Measurements from ENCODE around the gene OSBPL1A. TPM values are rescaled to one million over a fixed set of nuclear protein-coding genes. Genes with fewer than 3 reads are reported as not detected.
A peak's percentile ranks its signal among the peaks of the same experiment; 100 is the strongest.

OSBPL1A gene
- total and polyA plus RNA-seq, 3 donors from 2014 or later, result 32.0 to 45.0 (median 43.8) TPM

DNA sequence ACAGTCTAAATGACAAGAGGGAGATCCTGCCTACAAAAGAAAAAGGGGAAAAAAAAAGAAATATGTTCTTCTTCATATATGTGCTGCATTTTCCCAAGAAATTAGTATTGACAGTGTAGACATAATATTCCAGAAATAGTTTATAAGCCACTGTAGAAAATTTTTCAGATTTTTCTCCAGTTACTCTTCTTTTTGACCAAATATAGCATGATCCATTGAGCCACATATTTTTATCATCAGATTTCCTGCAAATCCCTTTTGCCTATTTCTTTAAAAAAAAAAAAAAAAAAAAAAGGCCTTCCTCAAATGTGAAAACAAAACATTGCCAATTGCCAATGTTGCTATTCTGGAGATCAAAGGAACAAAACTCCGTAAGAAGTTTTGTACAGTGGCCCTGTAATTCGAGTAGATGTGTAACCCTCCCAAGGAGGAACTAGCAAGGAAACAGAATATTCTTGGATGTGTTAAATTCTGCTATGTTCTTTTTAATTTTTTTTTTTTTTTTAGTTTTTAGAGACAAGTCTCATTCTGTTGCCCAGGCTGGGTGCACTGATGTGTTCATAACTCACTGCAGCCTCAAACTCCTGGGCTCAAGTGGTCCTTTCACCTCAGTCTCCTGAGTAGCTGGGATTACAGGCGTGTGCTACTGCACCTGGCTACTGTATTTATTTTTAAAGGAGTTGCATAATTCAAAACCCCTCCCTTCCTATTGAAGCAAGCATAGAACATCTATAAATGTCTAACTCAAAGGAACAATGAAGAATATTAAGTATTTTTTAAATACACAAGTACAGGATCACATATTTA, 271.3 kb downstream of the OSBPL1A start:
- intact Hi-C loops (cut with DNase I; ENCODE audit: low total_unique reads), result no loop called here
- TF ChIP-seq POLR2A (IDR thresholded peaks at IDR 0.05), result no peak
- TF ChIP-seq, protein P1, sequence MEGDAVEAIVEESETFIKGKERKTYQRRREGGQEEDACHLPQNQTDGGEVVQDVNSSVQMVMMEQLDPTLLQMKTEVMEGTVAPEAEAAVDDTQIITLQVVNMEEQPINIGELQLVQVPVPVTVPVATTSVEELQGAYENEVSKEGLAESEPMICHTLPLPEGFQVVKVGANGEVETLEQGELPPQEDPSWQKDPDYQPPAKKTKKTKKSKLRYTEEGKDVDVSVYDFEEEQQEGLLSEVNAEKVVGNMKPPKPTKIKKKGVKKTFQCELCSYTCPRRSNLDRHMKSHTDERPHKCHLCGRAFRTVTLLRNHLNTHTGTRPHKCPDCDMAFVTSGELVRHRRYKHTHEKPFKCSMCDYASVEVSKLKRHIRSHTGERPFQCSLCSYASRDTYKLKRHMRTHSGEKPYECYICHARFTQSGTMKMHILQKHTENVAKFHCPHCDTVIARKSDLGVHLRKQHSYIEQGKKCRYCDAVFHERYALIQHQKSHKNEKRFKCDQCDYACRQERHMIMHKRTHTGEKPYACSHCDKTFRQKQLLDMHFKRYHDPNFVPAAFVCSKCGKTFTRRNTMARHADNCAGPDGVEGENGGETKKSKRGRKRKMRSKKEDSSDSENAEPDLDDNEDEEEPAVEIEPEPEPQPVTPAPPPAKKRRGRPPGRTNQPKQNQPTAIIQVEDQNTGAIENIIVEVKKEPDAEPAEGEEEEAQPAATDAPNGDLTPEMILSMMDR (IDR thresholded peaks at IDR 0.05), result no peak
- Histone ChIP-seq H3K9me3 (no peaks in the 10 kb centered on the region), H3K27ac (peak overlapping the region in 1 of 2 donors; percentile 22), H3K4me1 (peaks cover 10% of the 10 kb centered on the region), H3K4me3 (no peak overlapping the region), H3K27me3 (no peaks in the 10 kb centered on the region), H3K36me3 (ENCODE audit: low read depth, missing control alignments) (no peaks in the 10 kb centered on the region)
- no peak for DNase-seq
- WGBS, 2 donors, result 46 to 52% methylated on average over 3 of the region's 3 CpGs

DNA sequence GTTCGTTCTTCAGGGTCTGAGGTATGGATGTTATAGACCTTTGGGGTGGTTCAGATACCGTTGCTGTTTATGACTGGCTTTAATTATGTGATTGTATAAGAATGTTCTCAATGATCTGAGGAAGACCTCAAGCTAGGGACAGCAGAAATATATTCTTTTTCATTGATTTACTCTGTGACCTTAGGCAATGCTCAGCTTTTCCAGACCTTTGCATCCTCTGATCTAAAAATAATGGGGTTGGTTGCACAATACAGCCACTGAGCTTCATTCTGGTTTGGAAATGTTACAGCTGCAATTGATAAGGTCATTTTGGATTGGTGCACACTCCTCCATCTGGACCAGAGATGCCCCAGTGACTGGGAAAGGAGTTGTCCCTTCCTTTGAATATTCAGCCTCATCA, 276.0 kb downstream of the OSBPL1A start:
- Histone ChIP-seq H3K9me3 (no peaks in the 10 kb centered on the region), H3K4me1 (peaks cover 10% of the 10 kb centered on the region), H3K4me3 (no peak overlapping the region), H3K27ac (no peak overlapping the region), H3K36me3 (ENCODE audit: low read depth, missing control alignments) (no peaks in the 10 kb centered on the region), H3K27me3 (no peaks in the 10 kb centered on the region)
- TF ChIP-seq POLR2A (IDR thresholded peaks at IDR 0.05), result no peak
- TF ChIP-seq, protein P1 (IDR thresholded peaks at IDR 0.05), result no peak
- no peak for DNase-seq
- 98 to 100% methylated on average over 2 of the region's 2 CpGs for WGBS, 2 donors
- intact Hi-C loops (cut with DNase I; ENCODE audit: low total_unique reads), result no loop called here

DNA sequence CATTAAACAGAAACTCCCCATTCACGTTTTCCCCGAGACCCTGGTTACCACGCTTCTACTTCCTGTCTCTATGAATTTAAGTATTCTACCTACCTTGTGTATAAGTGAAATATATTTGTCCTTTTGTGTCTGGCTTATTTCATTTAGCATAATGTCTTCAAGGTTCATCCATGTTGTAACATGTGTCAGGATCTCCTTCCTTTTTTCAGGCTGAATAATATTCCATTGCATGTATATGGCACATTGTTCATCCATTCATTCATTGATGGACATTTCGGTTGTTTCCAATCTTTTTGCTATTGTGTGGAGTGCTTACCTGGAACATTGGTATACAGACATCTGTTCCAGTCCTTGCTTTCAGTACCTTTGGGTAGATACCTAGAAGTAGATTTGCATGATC, 276.9 kb downstream of the OSBPL1A start:
- no peak overlapping the region for H3K4me3 ChIP-seq
- no peaks in the 10 kb centered on the region for H3K36me3 ChIP-seq (ENCODE audit: low read depth, missing control alignments)
- no peaks in the 10 kb centered on the region for H3K27me3 ChIP-seq
- WGBS, 2 donors, result 92 to 99% methylated on average over 4 of the region's 4 CpGs
- H3K27ac ChIP-seq, result no peak overlapping the region
- no peak for TF ChIP-seq POLR2A (IDR thresholded peaks at IDR 0.05)
- TF ChIP-seq, protein P1 (IDR thresholded peaks at IDR 0.05), result no peak
- peaks cover 2% of the 10 kb centered on the region for H3K4me1 ChIP-seq
- H3K9me3 ChIP-seq, result no peaks in the 10 kb centered on the region
- intact Hi-C loops (cut with DNase I; ENCODE audit: low total_unique reads), result no loop called here
- no peak for DNase-seq

DNA sequence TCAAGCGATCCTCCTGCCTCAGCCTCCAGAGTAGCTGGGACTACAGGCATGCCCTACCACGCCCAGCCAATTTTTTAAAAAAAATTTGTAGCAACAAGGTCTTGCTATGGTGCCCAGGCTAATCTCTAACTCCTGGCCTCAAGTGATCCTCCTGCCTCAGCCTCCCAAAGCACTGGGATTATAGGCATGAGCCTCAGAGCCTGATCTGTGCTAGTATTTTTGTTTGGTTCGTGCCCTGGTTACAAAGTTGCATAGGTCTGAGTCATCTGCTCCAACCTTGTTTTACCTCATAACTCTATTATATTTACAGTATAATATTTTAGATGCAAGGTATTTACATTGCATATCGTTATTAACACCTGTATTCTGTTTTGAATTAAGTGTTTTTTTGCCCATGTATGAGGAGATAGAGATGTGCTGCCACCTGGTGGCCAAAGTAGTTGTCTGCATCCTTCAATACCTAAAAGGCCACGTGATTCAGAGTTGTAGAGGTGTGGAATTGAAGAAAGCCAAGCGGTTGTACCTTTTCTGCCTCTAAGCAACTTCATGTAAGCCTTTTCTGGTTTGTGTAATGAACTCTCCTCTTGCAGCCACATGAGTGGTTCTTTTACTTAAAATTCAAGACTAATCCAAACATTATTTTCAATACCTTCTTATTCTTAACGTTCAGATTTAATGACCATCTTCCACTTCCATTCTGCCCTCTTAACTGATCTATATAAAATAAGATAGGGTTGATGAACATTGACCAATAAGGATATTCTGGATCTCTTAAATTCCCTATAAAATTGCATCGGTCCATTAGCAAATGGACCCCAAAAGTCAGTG, 278.7 kb downstream of the OSBPL1A start:
- intact Hi-C loops (cut with DNase I; ENCODE audit: low total_unique reads), result no loop called here
- TF ChIP-seq, protein P1 (IDR thresholded peaks at IDR 0.05), result peak; percentile 92 to 97 (median 97)
- no peak for TF ChIP-seq POLR2A (IDR thresholded peaks at IDR 0.05)
- peaks cover 9% of the 10 kb centered on the region for H3K4me1 ChIP-seq

More for the DNA sequence above, 278.7 kb downstream of the OSBPL1A start:
- Histone ChIP-seq H3K36me3 (ENCODE audit: low read depth, missing control alignments) (no peaks in the 10 kb centered on the region), H3K27ac (no peak overlapping the region), H3K9me3 (no peaks in the 10 kb centered on the region), H3K27me3 (no peaks in the 10 kb centered on the region), H3K4me3 (no peak overlapping the region)
- peak; percentile 87 for DNase-seq
- 59 to 62% methylated on average over 8 of the region's 8 CpGs for WGBS, 2 donors
